ENCODE results near the gene FAM161A.

- TF ChIP-seq, protein P1, sequence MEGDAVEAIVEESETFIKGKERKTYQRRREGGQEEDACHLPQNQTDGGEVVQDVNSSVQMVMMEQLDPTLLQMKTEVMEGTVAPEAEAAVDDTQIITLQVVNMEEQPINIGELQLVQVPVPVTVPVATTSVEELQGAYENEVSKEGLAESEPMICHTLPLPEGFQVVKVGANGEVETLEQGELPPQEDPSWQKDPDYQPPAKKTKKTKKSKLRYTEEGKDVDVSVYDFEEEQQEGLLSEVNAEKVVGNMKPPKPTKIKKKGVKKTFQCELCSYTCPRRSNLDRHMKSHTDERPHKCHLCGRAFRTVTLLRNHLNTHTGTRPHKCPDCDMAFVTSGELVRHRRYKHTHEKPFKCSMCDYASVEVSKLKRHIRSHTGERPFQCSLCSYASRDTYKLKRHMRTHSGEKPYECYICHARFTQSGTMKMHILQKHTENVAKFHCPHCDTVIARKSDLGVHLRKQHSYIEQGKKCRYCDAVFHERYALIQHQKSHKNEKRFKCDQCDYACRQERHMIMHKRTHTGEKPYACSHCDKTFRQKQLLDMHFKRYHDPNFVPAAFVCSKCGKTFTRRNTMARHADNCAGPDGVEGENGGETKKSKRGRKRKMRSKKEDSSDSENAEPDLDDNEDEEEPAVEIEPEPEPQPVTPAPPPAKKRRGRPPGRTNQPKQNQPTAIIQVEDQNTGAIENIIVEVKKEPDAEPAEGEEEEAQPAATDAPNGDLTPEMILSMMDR (IDR thresholded peaks at IDR 0.05): peak in 2 of 3 experiments; percentile 6 to 14
- TF ChIP-seq POLR2A (IDR thresholded peaks at IDR 0.05): no peak
These were observed 34.6 kb upstream of the FAM161A start, which contains the start of gene CCT4 for GRCh38 chr2:61888267-61889055.

Measured in testis (tissue), 2 donors.